NCI-H446 (cell line): ENCODE measurements around the gene HOXD11.
A peak's percentile ranks its signal among the peaks of the same experiment; 100 is the strongest.

Experiments
- DNase-seq, 2 experiments: peaks; one replicate each; lab custom pipeline; 2025; lab: John Stamatoyannopoulos, UW

The HOXD11 gene

DNA sequence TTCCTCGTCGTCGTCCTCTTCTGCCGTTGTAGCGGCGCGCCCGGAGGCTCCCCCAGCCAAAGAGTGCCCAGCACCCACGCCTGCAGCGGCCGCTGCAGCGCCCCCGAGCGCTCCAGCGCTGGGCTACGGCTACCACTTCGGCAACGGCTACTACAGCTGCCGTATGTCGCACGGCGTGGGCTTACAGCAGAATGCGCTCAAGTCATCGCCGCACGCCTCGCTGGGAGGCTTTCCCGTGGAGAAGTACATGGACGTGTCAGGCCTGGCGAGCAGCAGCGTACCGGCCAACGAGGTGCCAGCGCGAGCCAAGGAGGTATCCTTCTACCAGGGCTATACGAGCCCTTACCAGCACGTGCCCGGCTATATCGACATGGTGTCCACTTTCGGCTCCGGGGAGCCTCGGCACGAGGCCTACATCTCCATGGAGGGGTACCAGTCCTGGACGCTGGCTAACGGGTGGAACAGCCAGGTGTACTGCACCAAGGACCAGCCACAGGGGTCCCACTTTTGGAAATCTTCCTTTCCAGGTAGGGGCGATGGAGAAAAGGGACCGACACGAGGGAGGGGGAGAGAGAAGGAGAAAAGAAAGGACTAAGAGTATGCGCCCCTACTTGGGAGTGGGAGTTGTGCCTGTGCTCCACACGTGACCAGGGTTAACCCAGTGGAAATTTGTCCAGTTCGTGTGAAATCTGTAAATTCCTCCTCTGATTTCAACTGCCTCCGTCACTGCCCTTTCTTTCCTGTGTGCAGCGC is 13.8 kb upstream of the HOXD11 start:
- DNase-seq = no peak

DNA sequence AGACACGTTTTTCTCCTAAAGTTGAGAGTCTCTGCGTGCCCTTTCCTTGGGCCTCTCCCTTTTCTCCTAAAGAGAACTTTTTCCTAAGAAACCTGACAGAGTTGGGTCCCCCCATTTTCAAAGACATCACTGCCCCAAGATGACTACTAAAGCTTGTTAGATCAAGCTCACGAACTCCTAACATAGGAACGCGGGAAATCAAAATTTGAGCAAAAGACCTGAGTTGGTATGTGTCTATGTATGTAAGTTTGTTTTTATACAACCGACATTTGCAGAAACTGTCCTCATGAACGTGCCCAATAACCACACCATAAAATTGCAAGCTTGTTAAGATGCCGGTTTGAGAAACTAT is 13.2 kb upstream of the HOXD11 start:
- no peak for DNase-seq

DNA sequence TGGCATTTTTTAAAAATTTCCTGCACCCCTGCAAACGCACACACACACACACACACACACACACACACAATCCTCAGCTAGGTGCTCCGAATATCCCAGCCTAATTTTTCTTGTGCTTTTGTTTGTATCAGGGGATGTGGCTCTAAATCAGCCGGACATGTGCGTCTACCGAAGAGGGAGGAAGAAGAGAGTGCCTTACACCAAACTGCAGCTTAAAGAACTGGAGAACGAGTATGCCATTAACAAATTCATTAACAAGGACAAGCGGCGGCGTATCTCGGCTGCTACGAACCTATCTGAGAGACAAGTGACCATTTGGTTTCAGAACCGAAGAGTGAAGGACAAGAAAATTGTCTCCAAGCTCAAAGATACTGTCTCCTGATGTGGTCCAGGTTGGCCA is 12.7 kb upstream of the HOXD11 start:
- no peak for DNase-seq

DNA sequence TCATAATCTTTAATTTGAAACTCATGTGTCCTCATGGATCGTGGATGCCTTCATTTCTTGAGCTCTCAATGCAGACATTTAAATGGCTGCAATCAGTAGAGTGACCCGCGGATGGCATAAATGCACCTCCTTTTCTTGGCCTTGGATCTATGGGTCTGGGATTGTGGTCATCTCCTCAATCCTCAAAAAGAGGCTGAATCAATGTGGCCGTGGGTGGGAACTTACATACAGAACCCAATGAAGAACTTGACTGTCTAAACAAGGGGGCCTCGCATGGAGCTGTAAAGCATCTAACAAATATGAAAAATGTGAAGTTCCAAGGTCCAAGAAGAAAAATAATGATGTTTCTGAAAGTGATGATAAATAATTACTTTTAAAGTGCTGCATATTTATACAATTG is 11.7 kb upstream of the HOXD11 start:
- no peak for DNase-seq

DNA sequence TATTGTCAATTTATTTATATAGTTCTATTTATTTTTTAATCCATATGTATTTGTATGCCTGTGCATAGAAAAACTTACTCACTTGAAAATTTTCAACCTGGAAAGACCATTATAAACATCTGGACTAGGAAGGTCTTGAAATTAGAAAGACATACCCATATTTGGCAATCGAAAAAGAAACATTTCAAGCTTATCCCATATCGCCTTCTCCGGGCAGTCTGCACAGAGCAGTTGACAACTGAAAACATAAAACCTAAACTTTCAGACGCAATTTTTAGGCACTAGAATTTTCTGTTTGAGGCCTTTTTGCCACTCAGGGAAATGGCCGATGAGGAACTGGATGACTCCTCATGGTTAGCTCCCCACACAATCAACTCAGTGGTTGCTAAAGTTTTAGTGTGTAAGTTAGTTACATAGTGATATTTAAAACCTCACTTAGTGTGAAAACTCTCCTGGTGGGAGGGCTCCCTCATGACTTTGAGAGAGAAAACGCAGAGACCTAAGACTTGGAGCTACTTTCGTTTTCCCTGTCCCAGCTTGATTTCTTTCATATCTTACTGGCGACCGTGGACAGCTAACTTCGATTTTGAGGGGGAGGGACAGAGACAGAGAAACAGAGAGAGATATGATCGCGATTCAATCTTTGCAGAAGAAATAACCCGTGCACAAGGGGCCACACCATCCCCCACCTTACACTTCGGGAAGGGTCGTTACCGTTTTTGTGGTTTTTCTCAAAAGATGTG is 10.7 kb upstream of the HOXD11 start:
- DNase-seq = no peak

DNA sequence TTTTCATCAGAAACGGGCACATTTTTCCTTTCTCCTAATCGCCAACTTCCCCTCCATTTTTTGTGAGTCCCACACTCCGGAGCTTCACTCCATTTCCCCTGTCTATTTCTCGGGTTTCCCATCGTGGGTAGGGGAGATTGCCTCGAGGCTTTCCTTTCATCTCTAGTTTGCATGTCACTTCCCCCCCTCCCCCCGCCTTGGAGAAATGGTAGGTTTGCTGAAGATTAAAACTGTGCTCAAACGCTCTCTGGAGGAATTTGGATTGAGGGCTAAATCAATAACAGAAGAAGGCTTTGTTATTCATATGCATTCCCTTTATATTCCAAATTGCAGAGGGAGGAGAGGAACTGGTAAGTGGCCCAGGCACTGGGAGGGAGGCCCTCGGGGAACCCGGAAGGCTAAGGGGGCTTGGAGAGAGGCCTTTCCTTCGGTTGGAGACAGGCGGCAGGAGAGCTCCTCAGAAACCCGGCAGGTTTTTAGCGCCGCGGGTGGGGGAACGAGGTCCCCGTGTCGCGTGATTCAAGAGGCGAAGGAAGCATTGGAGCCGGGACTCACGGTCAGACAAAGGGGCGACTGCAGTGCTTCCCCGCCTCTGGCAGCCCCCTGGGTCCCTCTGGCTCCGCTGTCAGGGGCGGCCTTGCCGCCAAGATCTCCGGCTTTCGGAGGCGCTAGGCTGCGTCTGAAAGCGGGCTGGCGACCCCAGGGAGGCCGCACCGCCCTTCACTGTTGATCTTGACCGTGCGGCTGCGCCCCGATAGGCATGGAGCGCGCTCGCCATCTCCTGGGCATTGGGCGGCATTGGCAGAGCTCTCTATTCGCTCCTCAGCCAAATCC is 9.9 kb upstream of the HOXD11 start:
- peak; percentile 58 to 81 for DNase-seq

DNA sequence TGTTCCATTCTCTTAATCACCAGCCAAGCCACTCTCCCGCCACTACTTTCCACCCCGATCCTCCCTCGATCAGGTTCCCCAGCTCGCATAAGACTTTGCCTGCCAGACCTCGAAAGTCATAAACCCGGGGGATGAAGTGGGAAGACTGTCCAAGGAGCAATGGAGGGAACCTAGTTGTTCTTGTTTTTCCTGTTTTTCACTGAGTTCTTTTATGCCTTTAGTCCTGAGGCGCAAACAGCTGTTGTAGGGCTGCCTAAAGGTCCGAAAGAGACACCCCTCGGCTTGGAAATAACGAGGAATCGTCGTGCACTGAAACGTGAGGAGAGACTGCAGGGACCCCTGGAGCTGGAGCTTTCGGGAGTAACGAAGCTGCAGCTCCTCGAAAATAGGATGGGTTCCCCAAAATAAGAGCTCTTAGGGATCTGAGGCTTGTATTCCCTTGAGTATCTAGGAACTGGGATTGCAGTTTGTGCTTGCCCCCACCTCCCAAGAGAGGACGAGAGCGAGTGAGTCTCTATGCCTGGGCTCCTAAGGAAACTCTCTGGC is 9.2 kb upstream of the HOXD11 start:
- no peak for DNase-seq

DNA sequence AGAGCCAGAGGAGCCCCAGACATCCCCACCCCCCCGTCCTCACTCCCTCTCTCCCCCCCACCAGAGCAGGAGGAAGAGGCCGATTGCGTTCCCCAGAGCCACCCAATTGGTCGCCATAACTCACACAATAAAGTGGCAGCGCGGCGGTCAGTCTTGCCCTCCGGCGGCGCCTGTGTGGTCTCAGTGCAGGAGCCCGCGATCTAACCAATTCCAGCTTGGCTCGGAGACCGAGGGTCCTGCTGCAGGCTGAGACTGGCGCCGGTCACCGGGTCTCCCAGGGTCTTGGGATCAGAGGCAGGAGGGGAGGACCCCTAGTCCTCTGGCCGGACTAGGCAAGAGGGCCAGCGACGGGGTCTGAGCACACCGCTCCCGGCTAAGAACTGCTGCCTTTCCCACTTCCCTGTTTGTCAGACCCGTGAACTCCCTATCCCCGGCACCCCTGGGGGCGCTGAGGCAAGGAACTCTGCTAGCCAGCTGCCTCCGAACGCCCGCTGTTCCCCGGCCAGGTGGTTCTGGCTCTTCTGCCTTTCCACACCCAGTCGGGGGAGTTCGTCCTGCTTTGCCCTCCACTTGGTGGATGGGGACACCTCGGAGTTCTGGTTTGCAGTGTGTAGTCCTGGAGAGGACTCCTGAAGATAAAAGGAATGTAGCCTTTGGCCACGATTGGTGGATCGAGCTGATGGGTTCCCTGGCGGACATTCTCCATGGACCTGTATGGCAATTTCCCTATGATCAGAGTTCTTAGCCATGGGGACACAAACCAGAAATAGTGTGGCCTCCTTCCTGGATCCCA is 8.5 kb upstream of the HOXD11 start:
- no peak for DNase-seq

DNA sequence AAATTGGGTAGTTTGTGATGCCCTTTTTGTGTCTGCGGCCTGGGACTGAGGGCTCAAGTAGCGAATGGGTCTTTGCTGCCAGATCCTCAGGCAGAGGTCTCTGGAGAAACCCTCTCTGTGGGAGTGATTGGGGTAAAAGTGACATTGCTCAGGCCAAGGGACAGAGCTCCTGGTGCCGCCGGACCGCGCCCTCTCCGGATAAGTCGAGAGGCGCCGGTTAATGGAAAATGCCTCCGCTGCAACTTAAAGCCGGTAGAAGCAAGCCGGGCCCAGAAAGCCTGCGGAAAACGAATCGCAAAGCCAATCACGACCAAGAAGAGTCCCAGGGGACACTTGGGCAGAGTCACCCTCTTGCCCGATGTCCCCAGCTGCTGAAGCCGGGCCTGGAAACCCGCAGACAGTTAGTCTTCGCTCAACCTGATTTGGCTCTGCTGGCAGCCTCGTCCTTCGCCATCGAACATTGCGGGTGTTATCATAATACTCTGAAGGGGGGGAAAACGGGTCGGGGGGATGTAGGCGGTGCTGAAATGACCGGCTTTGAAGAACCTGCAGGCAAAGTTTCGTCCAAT is 7.8 kb upstream of the HOXD11 start:
- DNase-seq = no peak

DNA sequence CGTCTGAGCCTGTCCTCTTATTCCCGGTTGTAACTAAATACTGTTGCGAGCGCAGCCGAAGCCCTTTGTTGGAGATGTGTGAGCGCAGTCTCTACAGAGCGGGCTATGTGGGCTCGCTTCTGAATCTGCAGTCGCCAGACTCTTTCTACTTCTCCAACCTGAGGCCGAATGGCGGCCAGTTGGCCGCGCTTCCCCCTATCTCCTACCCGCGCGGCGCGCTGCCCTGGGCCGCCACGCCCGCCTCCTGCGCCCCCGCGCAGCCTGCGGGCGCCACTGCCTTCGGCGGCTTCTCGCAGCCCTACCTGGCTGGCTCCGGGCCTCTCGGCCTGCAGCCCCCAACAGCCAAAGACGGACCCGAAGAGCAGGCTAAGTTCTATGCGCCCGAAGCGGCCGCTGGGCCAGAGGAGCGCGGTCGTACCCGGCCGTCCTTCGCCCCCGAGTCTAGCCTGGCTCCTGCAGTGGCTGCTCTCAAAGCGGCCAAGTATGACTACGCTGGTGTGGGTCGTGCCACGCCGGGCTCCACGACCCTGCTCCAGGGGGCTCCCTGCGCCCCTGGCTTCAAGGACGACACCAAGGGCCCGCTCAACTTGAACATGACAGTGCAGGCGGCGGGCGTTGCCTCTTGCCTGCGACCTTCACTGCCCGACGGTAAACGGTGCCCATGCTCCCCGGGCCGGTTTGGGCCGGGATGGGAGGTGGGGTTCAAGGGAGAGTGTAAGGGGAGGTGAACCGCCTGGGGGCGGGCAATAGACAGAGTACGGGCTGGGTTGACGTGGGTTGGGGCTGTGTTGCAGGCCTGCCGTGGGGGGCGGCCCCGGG is 7.1 kb upstream of the HOXD11 start, which contains the start of gene HOXD12:
Gene HOXD12, plus strand, starts transcription at position 68 of the 819 bp plus-strand sequence. Its CDS starts 7 bp downstream, at position 75.
- DNase-seq = no peak

DNA sequence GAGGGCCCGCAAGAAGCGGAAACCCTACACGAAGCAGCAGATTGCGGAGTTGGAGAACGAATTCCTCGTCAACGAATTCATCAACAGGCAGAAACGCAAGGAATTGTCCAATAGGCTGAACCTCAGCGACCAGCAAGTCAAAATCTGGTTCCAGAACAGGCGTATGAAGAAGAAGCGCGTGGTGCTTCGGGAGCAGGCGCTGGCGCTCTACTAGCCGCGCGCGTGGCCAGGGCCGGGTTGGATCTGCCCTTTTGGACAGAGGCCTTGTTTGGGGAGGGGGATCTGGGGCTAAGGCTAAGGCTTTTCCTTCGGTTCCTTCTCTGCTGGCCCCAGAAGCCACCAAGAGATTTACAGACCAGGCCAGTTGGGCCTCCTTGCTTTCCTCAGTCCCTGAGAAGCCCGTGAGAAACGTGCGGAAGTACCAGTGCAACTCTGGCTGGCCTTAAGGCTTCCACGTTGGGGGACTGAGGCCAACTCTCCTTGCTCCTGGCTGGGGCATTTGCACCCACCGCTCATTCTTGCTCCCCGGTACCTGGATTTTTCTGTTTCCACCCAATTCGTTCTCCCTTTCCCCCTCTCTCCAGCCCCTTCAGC is 6.4 kb upstream of the HOXD11 start:
- DNase-seq = no peak

DNA sequence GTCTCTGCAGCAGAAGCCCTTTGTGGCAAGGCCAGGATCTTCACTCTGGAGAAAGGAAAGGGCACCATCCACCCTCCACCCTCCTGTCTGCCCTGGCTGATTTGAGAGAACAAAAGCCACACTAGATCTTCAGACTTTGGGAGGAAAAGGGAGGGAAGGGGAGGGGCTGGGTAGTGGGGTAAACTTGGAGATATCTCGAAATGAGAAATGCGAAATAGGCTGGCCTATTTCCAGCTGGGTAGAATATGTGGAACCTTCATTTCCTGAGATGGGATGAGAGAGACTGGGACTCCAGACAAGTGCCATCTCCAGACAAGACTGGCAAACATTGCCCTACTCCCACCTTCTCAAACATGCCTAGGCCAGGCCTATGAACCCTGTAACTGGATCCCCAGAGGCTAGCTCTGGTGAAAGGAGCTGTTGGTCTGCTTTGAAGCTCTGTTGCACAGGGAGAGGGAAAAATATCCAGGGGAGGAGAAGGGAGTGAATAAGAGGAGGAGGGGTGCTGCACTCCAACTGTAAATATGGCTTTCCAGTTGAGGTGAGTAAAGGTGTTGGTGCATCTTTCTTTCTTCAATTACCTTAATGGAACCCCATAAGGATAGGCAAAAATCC is 5.8 kb upstream of the HOXD11 start:
- DNase-seq = no peak

DNA sequence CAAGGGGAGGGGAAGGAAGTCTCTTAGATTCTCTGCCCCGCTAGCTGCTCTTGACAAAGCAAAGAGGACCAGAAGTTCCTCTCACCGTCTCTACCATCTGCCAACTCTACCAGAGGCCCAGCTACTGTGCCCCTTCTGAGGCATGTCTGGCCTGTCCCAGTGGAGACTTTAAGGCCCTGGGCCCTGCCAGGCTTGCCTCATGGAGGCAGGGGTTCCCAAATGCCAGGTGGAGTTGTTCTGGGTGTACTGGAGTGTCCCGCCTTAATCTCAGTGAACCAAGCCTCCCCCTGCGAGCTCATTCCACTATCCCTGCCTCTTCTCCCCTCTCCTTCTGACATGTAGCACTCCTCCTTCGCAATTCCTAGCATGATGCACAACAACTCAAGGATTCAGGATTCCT is 5.2 kb upstream of the HOXD11 start:
- no peak for DNase-seq

DNA sequence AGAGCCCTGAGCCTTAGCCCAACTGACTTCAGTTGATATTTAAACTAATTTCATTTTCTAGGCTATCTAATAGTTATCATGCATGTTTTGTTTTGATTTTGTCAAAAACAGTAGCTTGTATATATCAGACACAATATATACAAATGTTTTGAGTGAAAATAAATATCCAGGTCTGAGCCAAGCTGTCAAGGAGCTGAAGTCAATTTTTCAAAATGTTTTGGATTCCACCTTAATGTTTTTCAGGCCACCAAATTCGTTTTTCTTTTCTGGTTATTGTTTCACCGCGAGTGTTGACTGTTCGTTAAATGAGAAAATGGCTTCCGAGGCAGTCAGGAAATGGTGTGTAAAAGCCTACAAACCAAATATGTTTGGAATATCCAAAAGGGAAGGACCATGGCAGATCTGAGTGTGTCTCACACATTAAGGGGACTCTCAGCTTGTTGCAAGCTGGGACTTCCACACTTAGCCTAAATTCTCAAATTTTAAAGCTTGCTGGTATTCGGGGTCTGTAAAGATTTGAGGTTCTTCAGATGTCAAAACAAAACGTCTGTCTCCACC is 4.7 kb upstream of the HOXD11 start:
- no peak for DNase-seq

DNA sequence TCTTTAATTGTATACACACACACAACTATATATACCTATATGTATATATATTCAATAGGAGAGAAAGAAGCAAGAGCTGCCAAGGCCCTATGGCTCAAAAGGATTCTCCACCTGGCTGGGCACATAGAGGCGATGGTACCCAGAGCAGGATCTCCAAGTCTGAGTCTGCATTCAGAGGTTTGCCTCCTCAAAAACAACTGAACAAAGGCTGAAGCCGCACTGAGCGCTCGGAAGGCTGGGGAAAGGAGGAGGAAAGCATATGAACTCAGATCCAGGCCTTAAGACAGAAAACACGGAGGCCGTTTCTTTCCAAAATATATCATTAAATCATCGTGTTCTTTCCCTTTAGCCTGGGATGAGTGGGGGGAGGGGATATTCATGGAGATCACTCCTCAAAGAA is 3.9 kb upstream of the HOXD11 start:
- no peak for DNase-seq

DNA sequence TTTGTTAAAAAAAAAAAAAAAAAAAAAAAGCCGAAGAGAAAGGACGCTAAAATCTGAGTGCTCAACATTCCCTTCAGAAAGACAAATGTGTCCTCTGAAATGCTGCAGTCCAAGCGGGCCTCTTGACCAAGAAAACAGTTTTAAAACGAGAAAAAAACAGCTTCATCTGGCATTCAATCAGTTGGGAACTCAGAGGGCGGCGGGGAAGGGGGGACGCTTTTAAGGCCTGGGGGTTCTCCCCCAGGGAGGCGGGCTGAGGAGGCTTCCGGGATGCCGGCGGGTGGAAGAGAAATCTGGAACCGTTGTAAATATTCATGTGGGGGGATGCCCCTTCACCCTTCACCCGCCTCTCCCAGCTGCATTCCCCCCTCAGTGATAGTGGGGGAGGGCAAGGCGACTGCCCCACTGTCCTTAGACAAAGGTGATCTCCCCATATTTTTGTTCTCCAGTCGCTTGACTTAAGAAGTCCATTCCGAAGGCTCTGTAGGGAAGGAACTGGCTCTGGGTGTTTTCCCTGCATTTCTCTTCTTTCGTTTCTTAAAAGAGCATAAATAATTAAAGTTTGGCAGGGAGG is 3.3 kb upstream of the HOXD11 start:
- DNase-seq = no peak

DNA sequence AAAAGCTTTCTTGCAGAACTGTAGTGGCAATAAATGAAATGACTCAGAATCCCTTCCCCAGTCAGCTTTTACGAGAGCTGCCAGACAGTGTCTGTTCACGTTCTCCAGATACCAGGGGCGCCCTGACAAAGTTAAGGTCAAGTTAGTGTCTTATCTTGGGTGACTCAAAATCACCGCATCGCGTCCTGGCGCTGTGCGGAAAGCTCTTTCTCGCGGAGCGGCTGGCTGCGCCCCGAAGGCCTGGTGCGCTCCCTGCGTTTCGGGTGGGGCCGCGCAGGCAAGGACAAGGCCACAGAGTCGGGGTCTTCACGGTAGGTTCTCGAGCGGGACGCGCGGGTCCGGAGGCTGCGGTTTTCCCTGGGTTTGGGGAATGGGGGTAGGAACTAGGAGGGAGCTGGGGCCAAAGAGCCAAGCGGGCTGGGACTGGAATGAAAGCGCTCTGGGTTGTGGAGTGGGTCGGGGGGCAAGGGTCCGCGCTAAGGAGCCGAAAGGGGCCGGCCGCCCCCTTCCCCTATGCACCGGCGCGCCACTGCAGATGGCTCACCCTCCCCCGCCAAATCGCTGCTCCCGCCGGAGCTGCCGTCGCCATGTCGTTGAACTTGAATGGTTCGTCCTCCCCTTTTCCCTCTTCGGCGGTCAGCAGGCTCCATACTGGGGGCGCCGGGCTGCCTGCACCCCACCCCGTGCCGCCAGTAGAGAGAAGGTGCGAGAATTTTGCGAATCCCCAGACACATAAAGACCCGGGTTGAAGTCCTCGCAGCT is 2.6 kb upstream of the HOXD11 start:
- DNase-seq = no peak

DNA sequence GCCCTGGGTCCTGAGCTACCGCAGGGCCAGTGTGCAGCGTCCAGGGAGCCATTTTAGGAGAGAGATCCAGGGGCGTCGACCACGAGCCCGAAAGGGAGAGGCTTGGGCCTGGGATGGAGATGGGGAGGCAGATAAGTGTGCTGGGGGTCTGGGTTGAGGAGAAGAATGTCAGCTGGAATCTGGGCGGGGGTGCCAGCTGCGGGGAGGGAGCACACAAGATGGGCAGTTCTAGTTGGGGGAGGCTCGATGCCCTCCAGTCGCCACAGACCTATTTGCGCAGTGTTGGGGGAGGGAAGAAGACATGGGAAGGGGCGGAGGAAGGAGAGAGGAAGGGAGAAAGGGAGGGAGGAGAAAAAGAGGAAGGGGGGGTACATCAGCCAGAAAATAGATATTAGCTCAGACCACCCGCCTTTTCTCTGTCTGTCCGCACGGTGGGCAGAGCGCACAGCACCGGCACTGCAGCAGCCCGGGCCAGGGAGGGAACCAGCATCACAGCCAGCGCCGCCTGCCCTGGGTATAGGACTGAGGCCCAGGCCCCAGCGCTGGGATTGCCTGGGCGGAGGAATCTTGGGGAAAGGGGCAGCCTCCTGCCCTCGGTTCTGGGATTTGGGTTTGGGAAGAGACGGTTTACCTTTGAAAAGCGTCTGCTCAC is 1.9 kb upstream of the HOXD11 start:
- DNase-seq = no peak
